Heart left ventricle (tissue), 16 donors: ENCODE results near the gene CINP. TPM values are rescaled to one million over a fixed set of nuclear protein-coding genes. Genes with fewer than 3 reads are reported as not detected.
A peak's percentile ranks its signal among the peaks of the same experiment; 100 is the strongest.

Source experiments
- ATAC-seq, 4 donors: fragments of 200-7000 bp; cut with Tn5 transposase; one replicate each; pipeline ENCODE4 v1.9.1; 2020 to 2022; ENCODE audit warnings: moderate library complexity in 4 of 4, mild to moderate bottlenecking in 3 of 4, moderate number of reproducible peaks in 1 of 4
- DNase-seq, 5 donors: peaks; one replicate each; pipeline ENCODE4 v3.0.0-alpha.2; 2020
- H3K27ac ChIP-seq, 12 donors: fragments of 200-600 bp; sonication (generic) in 4 of 12; one replicate each; pipeline versions ENCODE4 v1.5.0 to v1.8.0; 2016 to 2022; ENCODE audit warnings: mild to moderate bottlenecking in 2 of 12
- H3K27me3 ChIP-seq, 9 donors: fragments of 200-600 bp; sonication (generic) in 2 of 9; one replicate each; pipeline versions ENCODE4 v1.5.1 to v1.8.0; 2016 to 2022; ENCODE audit warnings: mild to moderate bottlenecking in 3 of 9
- H3K36me3 ChIP-seq, 9 donors: fragments of 200-600 bp; sonication (generic) in 2 of 9; one replicate each; pipeline versions ENCODE4 v1.5.0 to v1.8.0; 2018 to 2022; ENCODE audit warnings: mild to moderate bottlenecking in 2 of 9
- H3K4me1 ChIP-seq, 12 donors: fragments of 200-600 bp; sonication (generic) in 4 of 12; one replicate each; pipeline versions ENCODE4 v1.5.0 to v1.8.0; 2016 to 2022; ENCODE audit warnings: mild to moderate bottlenecking in 3 of 12
- H3K4me3 ChIP-seq, 12 donors: fragments of 200-600 bp; sonication (generic) in 4 of 12; one replicate each; pipeline versions ENCODE4 v1.5.0 to v1.8.0; 2017 to 2022; ENCODE audit warnings: mild to moderate bottlenecking in 9 of 12, moderate library complexity in 4 of 12
- H3K9me3 ChIP-seq, 12 donors: fragments of 200-600 bp; sonication (generic) in 4 of 12; one replicate each; pipeline versions ENCODE4 v1.5.0 to v1.8.0; 2016 to 2022; ENCODE audit warnings: mild to moderate bottlenecking in 1 of 12
- CTCF ChIP-seq, 12 donors: fragments of 200-600 bp; sonication (generic) in 4 of 12; IDR thresholded peaks; one replicate each; pipeline versions ENCODE4 v1.5.0 to v1.8.0; 2018 to 2022; ENCODE audit warnings: antibody characterized with exemption in 12 of 12, mild to moderate bottlenecking in 5 of 12
- POLR2A ChIP-seq, 2 donors: fragments of 450-650 bp; IDR thresholded peaks; one replicate each; pipeline ENCODE4 v1.6.1; 2017; ENCODE audit warnings: antibody characterized with exemption in 2 of 2, mild to moderate bottlenecking in 2 of 2, moderate library complexity in 2 of 2
- WGBS, 4 donors: extraction: QIAGEN DNeasy Blood & Tissue Kit in 2 of 4; methylation state at CpG; one replicate each; pipeline versions ENCODE4 v1.1.5 to v1.1.7; 2013 to 2018; 5-methylcytosine and 5-hydroxymethylcytosine counted together
- intact Hi-C, 10 donors: fragments of 100-400 bp; cut with DNase I; formaldehyde crosslinking; loops; one replicate each; pipeline versions ENCODE4 v1.11.1 to v1.14.2; 2022
- polyA plus RNA-seq, 2 donors: library from polyadenylated mRNA; stranded (reverse); fragments of 200-250 nt; gene quantifications; one replicate each; pipeline ENCODE4 v1.2.3, GENCODE V29; 2013
- total RNA-seq, 9 donors: library from RNA; depleted of rRNA in 2 of 9; stranded (reverse); fragments of >200 nt in 2 of 9; fragmentation: NEBNext Ultra II Directional in 3 of 9; extraction: Animal tissue kit (Norgen Biotek cat#: 25700) in 3 of 9; gene quantifications; one replicate each; pipeline versions ENCODE4 v1.1.0 to v1.2.4, GENCODE V29; 2016 to 2023
- donor health status: ischemic (EF 13 %, LVEDD 7.1; RV severe dilation, severe dysfunction).
- donor health status: healthy with polysubstance abuse.
- donor health status: DM: no; HTN: yes; CAD: no.
- donor health status: DM: no; HTN: no; CAD: no.
- donor health status: ischemic (EF 25% LVEDD 6.9; RV normal size, moderate dysfunction).
- donor health status: ischemic (EF 25% LVEDD 5.7; RV mildly dilated, moderate dysfunction).
- donor health status: healthy.
- donor health status: DM: yes; HTN: yes; CAD: no.
- donor health status: ischemic (EF 35%, LVEDD 5.7; RV mildly dilated, moderate dysfunction).
- donor health status: nonischemic (EF 11% LVEDD 7.7; RV severe dilation, severe dysfunction).
- donor health status: DM: yes; HTN: yes; CAD: no.
- donor health status: PGD.
- donor health status: ischemic (EF 29% LVEDD 5.4; RV normal size, mild dysfunction).
- donor health status: nonischemic (EF 23%, LVEDD 6.1; RV moderate dilation, normal function).

Gene CINP
- total and polyA plus RNA-seq, 11 donors, result 26.4 to 51.6 (median 35.3) TPM

GRCh38 chr14:102326583-102326982 lies 36.1 kb downstream of the CINP start:
- Histone ChIP-seq H3K27me3 (no peaks in the 10 kb centered on the region), H3K4me3 (no peak overlapping the region), H3K4me1 (peaks cover 0 to 10% (median 3%) of the 10 kb centered on the region in 12 donors), H3K36me3 (peaks cover 0 to 26% (median 15%) of the 10 kb centered on the region in 9 donors), H3K9me3 (no peaks in the 10 kb centered on the region), H3K27ac (no peak overlapping the region)
- no peak for ATAC-seq
- TF ChIP-seq CTCF (IDR thresholded peaks at IDR 0.05) (no peak), POLR2A (IDR thresholded peaks at IDR 0.05) (no peak)
- intact Hi-C loops, result loop anchor here in 1 of 10 donors (10.0 kb wide), 1 partner anchor 188 kb away; no protein-coding TSS in a partner anchor
- WGBS, 4 donors, result 93 to 95% (median 94%) methylated on average over 12 to 14 of the region's 14 CpGs
- peak in 1 of 5 donors; percentile 27 for DNase-seq

GRCh38 chr14:102325791-102326345 lies 36.8 kb downstream of the CINP start:
- Histone ChIP-seq H3K36me3 (peaks cover 0 to 22% (median 13%) of the 10 kb centered on the region in 9 donors), H3K9me3 (no peaks in the 10 kb centered on the region), H3K27ac (no peak overlapping the region), H3K4me1 (peaks cover 0 to 13% (median 5%) of the 10 kb centered on the region in 12 donors), H3K4me3 (no peak overlapping the region), H3K27me3 (no peaks in the 10 kb centered on the region)
- no peak for TF ChIP-seq POLR2A (IDR thresholded peaks at IDR 0.05)
- no peak for ATAC-seq
- DNase-seq, result peak in 1 of 5 donors; percentile 9
- intact Hi-C loops, result loop anchor here in 1 of 10 donors (10.0 kb wide), 1 partner anchor 189 kb away; no protein-coding TSS in a partner anchor
- 84 to 89% (median 87%) methylated on average over 8 to 9 of the region's 9 CpGs for WGBS, 4 donors

GRCh38 chr14:102323102-102323501 lies 39.6 kb downstream of the CINP start:
- peak in 3 of 5 donors; percentile 38 to 59 (median 56) for DNase-seq
- H3K36me3 ChIP-seq, result peaks cover 0 to 22% (median 13%) of the 10 kb centered on the region in 9 donors
- H3K27me3 ChIP-seq, result no peaks in the 10 kb centered on the region
- H3K27ac ChIP-seq, result peak overlapping the region in 2 of 12 donors; percentile 26 to 30
- peak; percentile 12 to 59 (median 36) for TF ChIP-seq CTCF (IDR thresholded peaks at IDR 0.05)
- no peak for TF ChIP-seq POLR2A (IDR thresholded peaks at IDR 0.05)
- ATAC-seq, result no peak
- H3K4me3 ChIP-seq, result no peak overlapping the region
- no peaks in the 10 kb centered on the region for H3K9me3 ChIP-seq
- H3K4me1 ChIP-seq, result peaks cover 0 to 32% (median 20%) of the 10 kb centered on the region in 12 donors
- intact Hi-C loops, result loop anchor here in 2 of 10 donors (5.0 to 10.0 kb wide), 2 partner anchors 192 to 194 kb away; no protein-coding TSS in a partner anchor
- WGBS, 4 donors, result 30 to 40% (median 36%) methylated on average over 8 of the region's 8 CpGs

- DNase-seq (peak in 1 of 5 donors; percentile 41), ATAC-seq (no peak)
- no peak overlapping the region for H3K27ac ChIP-seq
- H3K36me3 ChIP-seq, result peaks cover 0 to 19% (median 12%) of the 10 kb centered on the region in 9 donors
- H3K9me3 ChIP-seq, result no peaks in the 10 kb centered on the region
- TF ChIP-seq POLR2A (IDR thresholded peaks at IDR 0.05) (no peak), CTCF (IDR thresholded peaks at IDR 0.05) (no peak)
- H3K4me1 ChIP-seq, result peaks cover 0 to 43% (median 27%) of the 10 kb centered on the region in 12 donors
- 90 to 93% (median 92%) methylated on average over 12 of the region's 12 CpGs for WGBS, 4 donors
- no peak overlapping the region for H3K4me3 ChIP-seq
- no peaks in the 10 kb centered on the region for H3K27me3 ChIP-seq
- intact Hi-C loops, result loop anchor here in 2 of 10 donors (5.0 to 10.0 kb wide), 2 partner anchors 193 to 196 kb away; no protein-coding TSS in a partner anchor
Measured at GRCh38 chr14:102321456-102322422, 41.0 kb downstream of the CINP start.
